ENCODE measurements around the gene DYNLT5. TPM values are rescaled to one million over a fixed set of nuclear protein-coding genes. Genes with fewer than 3 reads are reported as not detected.

DYNLT5 gene
- total RNA-seq, 1 experiment from 2014 or later: not detected

- no TSS peak for BruUV-seq (replicated peaks)
- no peaks in the 10 kb centered on the region for H3K36me3 ChIP-seq (ENCODE audit: control insufficient read depth, insufficient read depth, low read length)
- no peaks in the 10 kb centered on the region for H3K4me1 ChIP-seq
- no peak overlapping the region for H3K4me3 ChIP-seq (ENCODE audit: low read depth, low read length)
- ChIA-PET POLR2A (no interaction called here), CTCF (no interaction called here)
- H3K9me3 ChIP-seq: no peaks in the 10 kb centered on the region
- no peak for DNase-seq
- no peak for TF ChIP-seq CTCF (IDR thresholded peaks at IDR 0.05; ENCODE audit: insufficient read depth in 1 of 2, low read depth in 1 of 2, low read length in 1 of 2, severe bottlenecking in 1 of 2, unreplicated experiment in 1 of 2)
- Mint-ChIP-seq H3K27me3 (ENCODE audit: insufficient read depth, unreplicated experiment) (peaks cover 6% of the 10 kb centered on the region), H3K4me1 (ENCODE audit: low read depth, unreplicated experiment) (no peaks in the 10 kb centered on the region), H3K4me3 (ENCODE audit: unreplicated experiment) (no peak overlapping the region), H3K27ac (ENCODE audit: unreplicated experiment) (no peak overlapping the region), H3K9me3 (ENCODE audit: unreplicated experiment) (no peaks in the 10 kb centered on the region), H3K36me3 (ENCODE audit: insufficient read depth, unreplicated experiment) (no peaks in the 10 kb centered on the region)
- intact Hi-C loops (cut with micrococcal nuclease; ENCODE audit: unreplicated experiment): no loop called here
- no peaks in the 10 kb centered on the region for H3K27me3 ChIP-seq (replicated peaks; ENCODE audit: control insufficient read depth, insufficient read depth, low read length)
These were observed 57.0 kb downstream of the DYNLT5 start for GRCh38 chr1:66809245-66809644.

- DNase-seq: no peak
- H3K4me3 Mint-ChIP-seq (ENCODE audit: unreplicated experiment): no peak overlapping the region
- peaks cover 3% of the 10 kb centered on the region for H3K27me3 Mint-ChIP-seq (ENCODE audit: insufficient read depth, unreplicated experiment)
- Histone ChIP-seq H3K27me3 (replicated peaks; ENCODE audit: control insufficient read depth, insufficient read depth, low read length) (no peaks in the 10 kb centered on the region), H3K36me3 (ENCODE audit: control insufficient read depth, insufficient read depth, low read length) (no peaks in the 10 kb centered on the region), H3K4me1 (no peaks in the 10 kb centered on the region), H3K4me3 (ENCODE audit: low read depth, low read length) (no peak overlapping the region), H3K9me3 (no peaks in the 10 kb centered on the region)
- no peak for TF ChIP-seq CTCF (IDR thresholded peaks at IDR 0.05; ENCODE audit: insufficient read depth in 1 of 2, low read depth in 1 of 2, low read length in 1 of 2, severe bottlenecking in 1 of 2, unreplicated experiment in 1 of 2)
- H3K36me3 Mint-ChIP-seq (ENCODE audit: insufficient read depth, unreplicated experiment): no peaks in the 10 kb centered on the region
- POLR2A ChIA-PET: no interaction called here
- H3K4me1 Mint-ChIP-seq (ENCODE audit: low read depth, unreplicated experiment): no peaks in the 10 kb centered on the region
- CTCF ChIA-PET: no interaction called here
- H3K9me3 Mint-ChIP-seq (ENCODE audit: unreplicated experiment): no peaks in the 10 kb centered on the region
- no TSS peak for BruUV-seq (replicated peaks)
- intact Hi-C loops (cut with micrococcal nuclease; ENCODE audit: unreplicated experiment): no loop called here
- H3K27ac Mint-ChIP-seq (ENCODE audit: unreplicated experiment): no peak overlapping the region
These were observed 57.6 kb downstream of the DYNLT5 start for GRCh38 chr1:66809736-66810326.

GRCh38 chr1:66824771-66825170 lies 72.5 kb downstream of the DYNLT5 start:
- H3K4me3 ChIP-seq (ENCODE audit: low read depth, low read length): no peak overlapping the region
- H3K4me1 ChIP-seq: no peaks in the 10 kb centered on the region
- H3K36me3 ChIP-seq (ENCODE audit: control insufficient read depth, insufficient read depth, low read length): no peaks in the 10 kb centered on the region
- Mint-ChIP-seq H3K27me3 (ENCODE audit: insufficient read depth, unreplicated experiment) (no peaks in the 10 kb centered on the region), H3K9me3 (ENCODE audit: unreplicated experiment) (no peaks in the 10 kb centered on the region), H3K36me3 (ENCODE audit: insufficient read depth, unreplicated experiment) (no peaks in the 10 kb centered on the region), H3K27ac (ENCODE audit: unreplicated experiment) (no peak overlapping the region), H3K4me1 (ENCODE audit: low read depth, unreplicated experiment) (no peaks in the 10 kb centered on the region), H3K4me3 (ENCODE audit: unreplicated experiment) (no peak overlapping the region)
- BruUV-seq (replicated peaks): no TSS peak
- no peaks in the 10 kb centered on the region for H3K9me3 ChIP-seq
- POLR2A ChIA-PET: no interaction called here
- H3K27me3 ChIP-seq (replicated peaks; ENCODE audit: control insufficient read depth, insufficient read depth, low read length): no peaks in the 10 kb centered on the region
- CTCF ChIA-PET: no interaction called here
- TF ChIP-seq CTCF (IDR thresholded peaks at IDR 0.05; ENCODE audit: insufficient read depth in 1 of 2, low read depth in 1 of 2, low read length in 1 of 2, severe bottlenecking in 1 of 2, unreplicated experiment in 1 of 2): no peak
- no peak for DNase-seq
- intact Hi-C loops (cut with micrococcal nuclease; ENCODE audit: unreplicated experiment): no loop called here

Other genes starting within 250 kb of the DYNLT5 start
- not detected in 2 replicates for gene SGIP1, start 218.3 kb upstream of the DYNLT5 start, total RNA-seq (2022)
- not detected in 2 replicates for gene INSL5, start 48.8 kb downstream of the DYNLT5 start, total RNA-seq (2022)
- gene DNAI4, start 172.4 kb downstream of the DYNLT5 start, total RNA-seq (2022): 0.84 and 1.4 TPM in 2 replicates
- gene MIER1, start 172.5 kb downstream of the DYNLT5 start, total RNA-seq (2022): 12.3 and 17.2 TPM in 2 replicates